ENCODE results near the gene UPF2.

Gene UPF2

DNA sequence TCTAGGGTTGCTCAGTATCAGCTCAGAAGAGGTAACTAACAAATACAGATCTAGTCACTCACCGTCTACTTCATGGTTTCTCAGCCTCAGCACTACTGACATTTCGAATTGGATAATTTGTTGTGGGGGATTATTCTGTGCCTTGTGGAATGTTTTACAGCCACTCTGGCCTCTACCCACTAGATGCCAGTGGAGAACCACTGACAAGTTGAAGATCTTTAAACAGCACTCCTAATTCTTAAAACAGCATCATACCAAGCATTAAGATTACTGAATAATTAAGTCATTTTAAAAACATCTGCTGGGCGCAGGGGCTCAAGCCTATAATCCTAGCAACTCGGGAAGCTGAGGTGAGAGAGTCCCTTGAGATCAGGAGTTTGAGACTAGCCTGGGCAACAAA is 82.6 kb downstream of the UPF2 start:
- no peak for DNase-seq

DNA sequence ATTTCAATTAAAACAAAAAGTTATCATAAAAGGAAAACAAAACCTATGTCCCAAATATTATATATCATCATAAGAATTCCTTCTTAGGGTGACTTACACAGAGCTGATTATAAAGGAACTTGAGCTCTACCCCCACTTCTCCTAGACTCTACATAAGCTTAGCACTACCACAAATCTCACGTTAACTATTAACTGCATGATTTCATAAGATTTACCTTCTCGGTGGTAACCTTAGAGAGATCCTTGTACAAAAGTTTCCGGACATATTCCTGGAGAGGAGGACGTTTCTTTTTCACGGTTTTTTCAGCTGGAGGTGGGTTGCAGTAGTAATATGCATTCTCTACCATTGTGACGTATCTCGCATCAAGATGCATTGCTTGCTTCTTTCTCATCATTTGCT is 83.7 kb downstream of the UPF2 start:
- DNase-seq: no peak

DNA sequence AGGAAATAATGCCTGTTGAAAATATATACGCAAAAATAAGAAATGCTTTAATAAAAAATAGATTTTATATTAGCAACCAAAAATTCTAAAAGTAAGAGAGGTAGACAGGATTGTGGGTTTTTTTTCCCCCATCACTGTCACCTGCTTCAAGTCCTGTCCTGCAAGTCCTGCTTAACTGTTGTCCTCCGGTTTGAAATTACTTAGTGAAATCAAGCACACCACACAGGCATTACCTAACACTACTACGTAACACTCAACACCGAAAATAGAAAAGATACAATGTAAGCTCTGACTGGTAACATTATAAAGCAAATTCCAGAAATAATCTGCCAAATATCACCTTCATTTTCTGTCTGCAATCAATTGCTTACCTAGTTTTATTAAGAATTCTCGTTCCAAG is 90.9 kb downstream of the UPF2 start:
- DNase-seq: no peak

DNA sequence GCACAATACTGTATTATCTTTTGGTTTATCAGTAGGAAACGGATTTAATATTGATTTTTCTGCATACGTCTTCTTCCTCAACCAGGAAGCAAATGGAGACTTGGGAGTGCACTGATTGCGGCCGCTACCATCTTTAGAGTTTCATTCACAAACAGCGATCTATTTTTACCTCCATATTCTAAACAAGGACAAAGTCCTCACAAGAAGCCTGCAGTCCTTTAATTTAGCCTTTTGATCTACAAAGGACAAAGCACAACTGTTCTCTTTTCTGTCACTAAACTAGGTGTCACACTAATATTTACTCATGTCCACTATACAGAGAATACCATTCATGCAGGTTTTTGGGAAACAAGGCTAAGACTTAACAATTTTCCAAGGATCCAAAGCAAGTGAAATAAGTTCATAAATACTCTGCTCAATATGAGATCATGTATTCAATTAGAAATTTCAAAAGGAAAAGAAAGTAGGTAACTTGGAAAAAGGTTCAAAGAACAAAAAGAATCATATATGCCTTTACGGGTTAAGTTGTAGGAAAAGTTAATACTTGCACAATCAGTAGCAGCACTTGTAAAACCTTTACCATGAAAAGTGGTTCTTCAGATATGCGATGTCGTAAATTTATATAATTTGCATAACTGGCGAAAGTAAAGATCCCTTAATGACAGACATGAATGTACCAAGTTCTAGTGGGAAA is 92.1 kb downstream of the UPF2 start:
- DNase-seq: no peak

DNA sequence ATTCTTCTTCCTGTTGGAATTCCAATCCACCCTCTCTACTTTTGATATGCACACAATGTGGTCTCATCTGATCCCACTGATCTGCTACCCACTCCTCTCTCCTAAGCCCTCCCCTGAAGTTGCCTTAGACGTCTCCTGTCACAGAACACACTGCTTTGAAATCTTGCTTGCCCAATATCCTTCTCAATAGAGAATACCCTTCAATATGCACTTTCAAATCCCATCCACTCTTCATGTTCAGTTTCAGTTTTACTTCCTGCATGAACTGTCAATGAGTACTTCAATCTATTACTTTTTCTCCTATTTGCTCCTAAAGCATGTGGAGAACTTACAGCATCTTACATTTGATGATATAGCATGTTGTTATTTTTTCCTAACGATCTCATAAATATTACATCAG is 93.5 kb downstream of the UPF2 start:
- DNase-seq: no peak

DNA sequence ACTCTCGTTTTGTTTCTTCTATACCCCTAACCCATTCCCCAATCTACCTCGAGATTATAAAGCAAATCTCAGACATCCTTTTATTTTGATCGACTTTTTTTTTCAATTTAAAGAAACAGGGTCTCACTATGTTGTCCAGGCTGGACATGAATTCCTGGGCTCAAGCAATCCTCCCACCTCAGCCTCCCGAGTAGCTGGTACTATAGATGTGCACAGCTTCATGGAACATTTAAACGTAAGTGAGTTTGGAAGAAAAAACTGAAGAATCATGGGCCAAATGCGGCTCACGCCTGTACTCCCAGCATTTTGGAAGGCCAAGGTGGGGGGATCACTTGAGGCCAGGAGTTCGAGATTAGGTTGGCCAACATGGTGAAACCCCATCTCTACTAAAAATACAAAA is 96.0 kb downstream of the UPF2 start:
- no peak for DNase-seq

DNA sequence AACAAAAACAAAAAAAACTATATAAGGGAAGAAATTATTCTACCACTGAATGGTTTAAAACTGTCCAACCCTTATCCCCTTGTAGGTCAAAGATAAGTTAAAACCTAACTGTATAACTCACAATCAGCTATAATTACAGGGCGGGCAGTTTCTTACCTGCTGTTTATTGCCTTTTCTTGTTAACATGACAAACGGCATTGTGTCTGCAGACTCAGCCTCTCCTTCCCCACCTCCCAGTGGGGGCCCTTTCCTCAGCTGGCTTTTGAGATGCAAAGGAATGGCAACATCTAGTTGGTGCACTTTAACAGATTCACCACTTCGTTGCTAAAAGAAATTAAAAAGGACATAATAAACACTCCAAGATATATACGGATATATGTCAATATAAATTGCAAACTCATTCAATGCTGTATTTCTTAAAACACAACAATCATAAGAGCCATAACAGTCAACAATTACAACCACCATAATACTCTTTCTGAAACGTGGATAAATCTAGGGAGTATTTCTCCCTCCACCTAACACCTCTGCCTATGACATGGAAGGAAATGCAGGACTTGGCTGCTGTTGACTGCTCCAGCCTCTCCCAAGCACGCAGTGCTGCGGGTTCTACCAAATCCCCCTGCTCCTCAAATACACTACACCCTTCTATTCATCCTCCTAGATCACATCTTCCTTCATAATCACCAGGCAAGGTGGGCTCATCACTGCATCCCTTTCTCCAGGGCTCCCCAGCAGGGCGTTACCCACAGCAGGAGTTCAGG is 106.0 kb downstream of the UPF2 start:
- DNase-seq: no peak

DNA sequence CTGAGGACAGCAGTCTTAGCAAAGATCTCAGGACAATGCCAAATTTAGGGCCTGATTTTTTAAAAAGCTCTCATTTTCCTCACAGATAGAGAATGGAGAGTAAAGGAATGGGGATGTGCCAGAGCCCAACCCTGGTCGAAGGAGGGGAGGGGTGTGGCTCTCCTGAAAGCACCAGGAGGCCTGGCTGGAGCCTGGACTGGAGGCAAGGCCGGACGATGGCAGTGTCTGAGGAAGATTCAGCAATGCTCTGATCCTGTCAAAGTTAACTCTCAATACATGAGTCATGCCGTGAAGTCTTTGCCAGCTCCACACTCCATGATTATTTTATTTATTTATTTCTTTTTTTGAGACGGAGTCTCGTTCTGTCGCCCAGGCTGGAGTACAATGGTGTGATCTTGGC is 108.3 kb downstream of the UPF2 start:
- DNase-seq: no peak

DNA sequence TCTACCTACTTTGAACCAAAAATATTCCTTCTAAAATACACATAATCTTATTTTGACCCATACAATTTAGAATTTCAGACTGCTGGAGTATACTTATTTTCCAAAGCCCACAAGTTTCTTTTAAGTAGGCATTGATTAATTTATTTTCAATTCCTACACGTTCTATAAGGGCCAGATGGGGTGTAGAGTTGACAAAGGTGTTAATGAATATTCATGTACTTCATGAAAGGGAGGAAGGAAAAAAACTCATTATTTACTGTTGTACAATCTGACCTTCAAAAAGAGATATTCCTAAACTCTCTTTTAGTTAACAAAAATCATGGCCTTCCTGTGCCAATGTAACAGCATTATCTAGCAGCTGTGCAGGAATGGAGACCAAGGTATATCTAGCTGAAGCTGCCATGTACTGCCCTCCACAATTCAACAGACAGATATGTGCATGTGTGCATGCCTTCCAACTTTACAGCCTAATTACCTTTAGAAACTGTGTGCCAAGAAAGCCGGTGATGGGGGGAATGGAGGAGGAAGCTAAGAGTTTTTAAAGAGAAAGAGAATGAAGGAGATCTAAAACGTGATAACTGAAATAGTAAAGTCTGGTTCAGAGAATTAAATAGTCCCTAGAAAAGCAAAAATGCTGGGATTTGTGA is 108.9 kb downstream of the UPF2 start:
- no peak for DNase-seq

DNA sequence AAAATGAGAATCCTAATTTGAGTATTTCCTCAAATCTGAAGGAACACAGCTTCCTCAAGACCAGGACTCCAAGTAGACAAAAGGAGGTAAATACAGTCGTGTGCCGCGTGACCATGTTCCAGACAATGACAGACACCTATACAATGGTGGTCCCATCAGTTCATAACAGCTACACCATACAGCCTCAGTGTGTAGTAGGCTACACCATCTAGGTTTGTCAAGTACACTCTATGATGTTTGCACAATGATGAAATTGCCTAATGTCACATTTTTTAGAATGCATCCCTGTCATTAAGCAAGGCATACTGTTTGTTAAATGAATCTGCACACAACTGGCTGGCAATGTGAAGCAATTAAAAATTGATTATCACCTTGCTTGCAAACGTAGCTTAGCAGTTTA is 111.6 kb downstream of the UPF2 start:
- DNase-seq: no peak

DNA sequence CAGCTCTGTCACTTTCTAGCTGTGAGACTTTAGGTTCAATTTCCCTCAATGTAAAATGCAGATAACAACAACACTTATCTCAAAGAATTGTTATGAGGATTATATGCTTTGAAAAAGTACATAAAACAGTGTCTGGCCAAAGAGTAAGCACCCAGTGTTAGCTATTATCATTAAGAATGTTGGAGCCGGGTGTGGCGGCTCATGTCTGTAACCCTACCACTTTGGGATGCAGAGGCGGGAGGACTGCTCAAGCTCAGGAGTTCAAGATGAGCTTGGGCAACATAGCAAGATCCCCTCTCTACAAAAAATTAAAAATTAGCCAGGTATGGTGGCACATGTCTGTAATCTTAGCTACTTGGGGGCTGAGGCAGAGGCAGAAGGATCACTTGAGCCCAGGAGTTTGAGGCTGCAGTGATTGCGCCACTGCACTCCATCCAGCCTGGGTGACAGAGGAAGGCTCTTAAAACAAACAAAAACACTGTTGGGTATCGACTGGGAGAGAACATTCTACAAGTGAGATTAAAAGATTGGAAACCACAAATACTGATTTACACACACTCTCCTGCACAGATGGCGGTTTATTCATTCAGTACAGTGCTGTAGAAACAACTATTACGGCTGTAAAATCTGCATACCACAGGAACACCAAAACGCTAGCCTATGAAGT is 112.2 kb downstream of the UPF2 start:
- DNase-seq: no peak

DNA sequence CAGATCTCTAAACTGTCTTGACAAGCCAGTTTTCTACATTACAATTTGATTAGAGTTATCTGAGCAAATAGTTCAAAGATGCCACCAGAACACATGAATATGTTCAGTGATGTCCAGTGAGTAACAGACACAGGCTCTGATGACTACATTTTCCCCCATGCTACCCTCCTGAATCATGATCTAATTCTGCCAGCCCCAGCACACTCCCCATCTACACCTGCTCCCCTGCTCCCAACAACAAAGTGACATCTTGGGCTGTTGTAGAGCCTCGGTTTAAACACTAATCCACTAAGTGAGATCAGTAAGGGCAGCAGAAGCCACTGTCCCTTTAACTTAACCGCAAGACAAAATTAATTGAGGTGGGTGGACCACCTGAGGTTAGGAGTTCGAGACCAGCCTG is 114.9 kb downstream of the UPF2 start:
- no peak for DNase-seq

DNA sequence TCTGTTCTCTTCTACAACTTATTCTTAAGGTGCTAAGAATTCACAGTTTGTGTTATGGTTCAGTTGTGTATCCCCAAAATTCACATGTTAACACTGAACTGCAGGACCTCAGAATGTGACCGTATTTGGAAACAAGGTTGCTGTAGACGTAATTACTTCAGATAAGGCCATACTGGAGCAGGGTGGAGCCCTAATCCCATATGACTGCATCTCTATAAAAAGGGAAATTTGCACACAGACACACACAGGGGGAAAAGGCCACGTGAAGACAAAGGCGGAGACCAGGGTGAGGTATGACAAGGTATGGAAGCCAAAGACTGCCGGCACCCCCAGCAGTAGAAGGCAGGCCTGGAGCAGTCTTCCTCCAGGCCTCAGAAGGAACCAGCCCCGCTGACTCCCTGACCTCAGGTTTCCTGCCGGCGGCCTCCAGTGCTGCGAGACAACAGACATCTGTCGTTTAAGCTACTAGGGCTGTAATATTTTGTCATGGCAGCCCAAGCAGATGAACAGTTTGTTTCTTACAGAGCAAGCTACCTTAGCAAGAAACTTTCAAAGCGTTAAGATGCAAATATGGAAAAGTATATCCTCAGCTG is 120.7 kb downstream of the UPF2 start:
- no peak for DNase-seq

DNA sequence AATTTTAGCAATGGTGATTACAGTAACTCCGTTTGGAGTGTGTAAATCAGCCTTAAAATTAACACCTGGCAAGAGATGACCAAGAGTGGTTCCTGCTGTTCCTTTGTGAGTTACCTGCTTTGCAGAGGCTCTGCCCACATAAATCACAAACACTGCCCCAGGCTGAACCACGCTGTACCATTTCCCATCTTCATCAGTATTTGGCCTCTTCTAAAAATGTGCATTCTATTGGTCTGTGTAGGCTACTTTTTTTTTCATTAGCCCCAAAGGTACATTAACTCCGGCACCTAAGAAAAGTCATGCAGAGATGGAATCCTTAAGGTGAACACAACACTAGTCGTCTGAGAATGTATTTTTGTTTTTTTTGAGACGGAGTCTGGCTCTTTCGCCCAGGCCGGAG is 123.3 kb downstream of the UPF2 start:
- no peak for DNase-seq

DNA sequence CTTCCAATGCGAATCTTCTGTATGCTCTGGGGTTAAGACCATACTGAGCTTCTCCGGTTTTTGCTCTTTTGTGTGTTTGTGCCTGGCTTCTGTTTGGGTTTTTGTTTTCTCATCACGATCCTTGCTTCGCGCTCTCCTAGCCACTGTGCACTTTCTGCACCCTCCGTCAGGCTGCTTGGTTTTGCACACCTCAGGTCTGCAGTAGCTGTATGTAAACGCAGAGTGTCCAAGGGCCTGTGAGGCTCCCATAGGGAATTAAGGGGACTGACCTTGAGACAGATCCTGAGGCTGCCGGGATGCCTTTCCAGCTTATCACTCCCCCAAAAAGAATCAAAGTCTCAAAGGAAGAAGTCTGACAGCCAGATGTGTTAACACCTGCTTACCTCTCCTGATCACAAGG is 124.2 kb downstream of the UPF2 start:
- no peak for DNase-seq

DNA sequence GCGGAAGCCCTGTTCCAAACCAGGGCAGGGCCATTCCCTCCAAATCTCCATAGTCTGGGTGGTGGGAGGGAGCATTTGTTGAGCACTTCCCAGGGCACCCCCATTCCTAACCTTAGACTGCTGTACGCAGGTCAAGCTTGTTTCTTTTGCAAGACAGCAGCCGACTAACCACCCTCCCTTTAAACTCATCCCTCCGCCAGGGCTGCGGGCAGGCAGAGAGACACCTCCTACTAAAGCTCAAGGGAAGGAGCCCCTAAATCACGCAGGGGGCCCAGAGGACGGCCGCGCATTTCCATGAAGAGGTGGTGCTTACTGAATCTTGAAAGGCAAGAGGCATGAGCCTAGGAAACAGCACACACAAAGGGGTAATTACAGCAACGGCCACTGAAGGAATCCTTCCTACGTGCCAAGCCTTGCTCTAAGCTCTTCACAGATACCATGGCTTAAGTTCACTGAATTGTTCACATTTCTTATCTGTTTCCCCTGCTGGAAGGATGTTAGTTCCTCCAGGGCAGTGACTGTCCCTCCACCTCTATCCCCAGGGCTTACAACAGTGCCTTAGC is 129.4 kb downstream of the UPF2 start:
- DNase-seq: no peak

DNA sequence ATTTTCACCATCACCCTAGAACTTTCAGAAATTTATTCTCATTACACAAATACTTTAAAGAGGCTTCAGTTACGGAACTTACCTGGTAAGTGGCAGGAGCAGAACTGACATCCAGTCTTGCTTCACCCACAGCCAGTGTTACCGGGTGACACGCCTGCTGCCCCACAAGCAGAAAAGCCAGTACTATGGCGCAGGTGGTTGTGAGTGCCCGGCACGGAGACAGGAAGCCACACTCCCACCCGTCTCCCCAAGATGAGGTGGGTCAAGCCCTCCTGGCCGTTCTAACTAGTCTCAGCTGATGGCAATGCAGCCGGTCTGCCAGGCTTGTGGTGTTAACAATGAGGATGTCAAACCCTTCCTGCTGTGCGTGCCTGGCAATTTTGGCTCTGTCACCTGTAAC is 132.5 kb downstream of the UPF2 start:
- DNase-seq: no peak

DNA sequence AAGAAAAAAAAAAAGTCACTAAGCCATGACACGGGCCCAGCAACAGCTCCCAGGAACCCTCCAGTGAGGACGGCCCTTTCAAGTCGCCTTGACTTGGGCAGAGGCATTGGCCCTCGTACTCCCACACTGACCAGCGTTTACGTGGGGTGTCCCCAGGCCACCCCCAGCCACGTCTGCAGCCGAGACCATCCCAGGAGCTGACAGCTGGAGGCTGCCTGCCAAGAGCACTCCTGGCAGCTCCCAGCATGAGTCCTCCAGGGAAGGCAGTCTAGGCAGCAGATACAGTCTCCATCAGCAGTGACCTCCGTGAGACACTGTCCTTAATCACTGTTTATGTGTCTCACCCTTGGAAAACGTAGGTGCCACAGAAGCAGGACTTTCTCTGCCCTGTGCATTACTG is 133.0 kb downstream of the UPF2 start:
- DNase-seq: no peak

DNA sequence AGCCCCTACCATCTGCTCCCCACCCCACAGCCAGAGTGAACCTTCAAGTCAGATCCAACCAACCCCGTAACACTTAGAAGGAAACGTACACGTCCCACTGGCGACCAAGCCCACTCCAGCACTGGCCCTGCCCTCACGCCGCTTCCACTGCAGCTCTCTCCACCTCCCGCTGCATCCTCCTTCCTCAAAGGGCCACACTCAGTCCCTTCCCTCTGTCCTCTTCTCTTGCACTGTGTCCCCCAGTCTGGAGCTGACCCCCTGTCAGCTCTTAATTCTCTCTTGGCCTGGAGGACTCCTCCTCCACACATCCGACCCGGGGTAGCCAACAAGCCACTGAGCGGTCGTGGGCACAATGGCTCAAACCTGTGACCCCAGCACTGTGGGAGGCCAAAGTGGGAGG is 133.6 kb downstream of the UPF2 start:
- no peak for DNase-seq

DNA sequence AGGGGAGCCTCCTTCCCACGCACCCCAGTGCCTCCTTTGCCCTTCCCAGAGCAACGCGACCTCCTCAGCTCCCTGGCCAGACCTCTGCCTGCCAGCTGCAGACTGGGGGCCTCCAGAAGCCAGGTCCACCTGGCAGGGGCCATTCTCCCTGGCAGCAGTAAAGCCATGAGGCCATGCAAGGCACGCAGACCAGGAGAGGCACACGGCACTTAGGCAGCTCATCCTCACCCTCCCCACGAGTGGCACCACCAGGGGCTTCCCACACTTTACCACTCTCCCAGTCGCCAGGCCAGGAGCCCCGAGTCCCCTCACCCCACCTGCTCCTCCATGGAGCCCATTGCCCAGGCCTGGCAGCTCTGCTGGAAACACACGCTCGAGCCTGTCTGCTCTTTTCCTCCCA is 134.1 kb downstream of the UPF2 start:
- DNase-seq: no peak

DNA sequence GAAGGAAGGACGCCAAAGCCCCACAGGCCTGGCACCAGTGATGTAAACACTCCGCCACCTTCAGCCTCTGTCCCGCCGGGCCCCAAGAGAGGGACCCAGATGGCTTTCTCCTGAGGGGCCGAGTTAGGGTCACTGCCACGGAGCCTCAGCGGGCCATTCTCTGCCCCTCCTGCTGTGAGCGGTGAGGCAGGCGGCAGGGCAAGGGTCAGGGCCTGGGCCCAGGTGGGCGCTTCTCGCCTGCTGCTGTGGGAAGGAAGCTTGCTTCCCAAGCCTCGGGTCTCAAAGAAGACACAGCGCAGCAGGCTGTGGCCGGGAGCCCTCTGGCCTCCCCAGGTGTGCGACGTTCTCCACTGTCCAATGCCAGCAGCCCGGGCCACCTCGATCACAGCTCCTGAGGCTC is 134.7 kb downstream of the UPF2 start:
- DNase-seq: no peak

DNA sequence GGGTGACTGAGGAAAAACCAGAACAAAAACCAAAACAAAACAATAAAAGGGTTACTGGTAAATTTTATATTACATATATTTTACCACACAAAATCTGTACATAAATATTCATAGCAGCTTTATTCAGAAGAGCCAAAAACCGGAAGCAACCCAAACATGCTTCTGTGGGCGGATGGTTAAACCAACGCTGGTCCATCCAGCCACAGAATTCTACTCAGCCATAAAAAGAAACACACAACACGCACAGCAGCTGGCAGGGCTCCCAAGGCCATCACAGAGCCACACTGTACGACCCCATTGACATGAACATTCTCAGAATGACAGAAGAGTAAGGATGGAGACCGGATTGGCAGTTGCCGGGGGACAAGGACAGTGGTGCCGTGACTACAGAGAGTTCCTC is 135.9 kb downstream of the UPF2 start:
- no peak for DNase-seq

DNA sequence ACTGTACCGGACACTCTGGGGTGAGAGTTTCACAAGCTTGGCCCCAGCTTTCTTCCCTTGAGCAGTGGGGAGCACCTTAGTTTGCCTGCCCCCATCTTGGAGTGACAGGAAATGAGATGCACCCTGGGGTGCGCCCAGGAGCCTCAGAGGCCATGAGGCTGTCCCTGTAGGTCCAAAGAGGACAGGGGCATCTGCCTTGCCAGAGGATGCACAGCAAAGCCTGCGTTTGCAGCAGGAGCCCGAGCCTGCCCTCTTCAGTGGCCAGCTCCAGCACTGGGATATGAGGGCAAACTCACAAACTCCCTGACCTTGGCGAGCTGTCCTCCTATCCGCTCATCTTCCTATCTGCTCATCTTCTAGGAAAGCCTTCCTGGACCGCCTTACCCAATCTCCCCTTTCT is 140.0 kb downstream of the UPF2 start:
- no peak for DNase-seq
